ENCODE measurements around the gene LARGE1. TPM values are rescaled to one million over a fixed set of nuclear protein-coding genes. Genes with fewer than 3 reads are reported as not detected.
A peak's percentile ranks its signal among the peaks of the same experiment; 100 is the strongest.

The LARGE1 gene
- total and polyA plus RNA-seq, 2 donors (not counting 1 experiment from before 2014, with no cell fraction given), result 14.1 to 19.2 TPM

GRCh38 chr22:33798401-33798800, 121.9 kb downstream of the LARGE1 start:
- Histone ChIP-seq H3K9ac (ENCODE audit: insufficient read depth, low read length) (no peak overlapping the region), H3K36me3 (ENCODE audit: control insufficient read depth, insufficient read depth, low read length) (no peaks in the 10 kb centered on the region)

GRCh38 chr22:33796494-33796893, 123.8 kb downstream of the LARGE1 start:
- no peak for TF ChIP-seq CTCF (conservative IDR thresholded peaks at IDR 0.05 in 1 of 2, IDR thresholded peaks at IDR 0.05 in 1 of 2; ENCODE audit: low read depth in 1 of 2, low read length in 2 of 2)
- no peak for TF ChIP-seq EZH2 (IDR thresholded peaks at IDR 0.05; ENCODE audit: low read length, missing control alignments)
- H3K4me3 ChIP-seq (replicated peaks in 1 of 4; ENCODE audit: control extremely low read depth in 1 of 4, insufficient read depth in 1 of 4, low read depth in 3 of 4, low read length in 4 of 4), result no peak overlapping the region
- H3K9ac ChIP-seq (ENCODE audit: insufficient read depth, low read length), result no peak overlapping the region
- H3K79me2 ChIP-seq (ENCODE audit: control insufficient read depth, insufficient read depth, low read length), result no peaks in the 10 kb centered on the region
- H2AFZ ChIP-seq (ENCODE audit: low read length), result no peak overlapping the region
- no peaks in the 10 kb centered on the region for H3K27me3 ChIP-seq (ENCODE audit: control insufficient read depth, insufficient read depth, low read length)
- DNase-seq (ENCODE audit: low read depth in 2 of 2), result no peak
- H4K20me1 ChIP-seq (ENCODE audit: control insufficient read depth, extremely low read depth, insufficient read depth, low read length), result no peaks in the 10 kb centered on the region
- H3K36me3 ChIP-seq (ENCODE audit: control insufficient read depth, insufficient read depth, low read length), result no peaks in the 10 kb centered on the region
- H3K4me2 ChIP-seq (ENCODE audit: extremely low read depth, insufficient read depth, low read length), result no peak overlapping the region
- H3K4me1 ChIP-seq (ENCODE audit: control insufficient read depth, extremely low read depth, insufficient read depth, low read length), result no peaks in the 10 kb centered on the region
- H3K9me3 ChIP-seq (ENCODE audit: control insufficient read depth, insufficient read depth, low read depth, low read length), result no peaks in the 10 kb centered on the region
- H3K27ac ChIP-seq (ENCODE audit: insufficient read depth, low read length), result no peak overlapping the region

More at GRCh38 chr22:33798401-33798800, 121.9 kb downstream of the LARGE1 start:
- no peaks in the 10 kb centered on the region for H3K9me3 ChIP-seq (ENCODE audit: control insufficient read depth, insufficient read depth, low read depth, low read length)
- H3K4me1 ChIP-seq (ENCODE audit: control insufficient read depth, extremely low read depth, insufficient read depth, low read length), result peaks cover 3% of the 10 kb centered on the region
- TF ChIP-seq EZH2 (IDR thresholded peaks at IDR 0.05; ENCODE audit: low read length, missing control alignments) (no peak), CTCF (conservative IDR thresholded peaks at IDR 0.05 in 1 of 2, IDR thresholded peaks at IDR 0.05 in 1 of 2; ENCODE audit: low read depth in 1 of 2, low read length in 2 of 2) (no peak)
- no peak overlapping the region for H3K4me3 ChIP-seq (replicated peaks in 1 of 4; ENCODE audit: control extremely low read depth in 1 of 4, insufficient read depth in 1 of 4, low read depth in 3 of 4, low read length in 4 of 4)
- no peaks in the 10 kb centered on the region for H4K20me1 ChIP-seq (ENCODE audit: control insufficient read depth, extremely low read depth, insufficient read depth, low read length)
- DNase-seq (ENCODE audit: low read depth in 2 of 2), result no peak
- H3K27ac ChIP-seq (ENCODE audit: insufficient read depth, low read length), result no peak overlapping the region
- no peaks in the 10 kb centered on the region for H3K79me2 ChIP-seq (ENCODE audit: control insufficient read depth, insufficient read depth, low read length)
- H3K27me3 ChIP-seq (ENCODE audit: control insufficient read depth, insufficient read depth, low read length), result no peaks in the 10 kb centered on the region
- H2AFZ ChIP-seq (ENCODE audit: low read length), result no peak overlapping the region
- no peak overlapping the region for H3K4me2 ChIP-seq (ENCODE audit: extremely low read depth, insufficient read depth, low read length)

- no peak overlapping the region for H2AFZ ChIP-seq (ENCODE audit: low read length)
- H4K20me1 ChIP-seq (ENCODE audit: control insufficient read depth, extremely low read depth, insufficient read depth, low read length), result no peaks in the 10 kb centered on the region
- H3K36me3 ChIP-seq (ENCODE audit: control insufficient read depth, insufficient read depth, low read length), result no peaks in the 10 kb centered on the region
- TF ChIP-seq CTCF (conservative IDR thresholded peaks at IDR 0.05 in 1 of 2, IDR thresholded peaks at IDR 0.05 in 1 of 2; ENCODE audit: low read depth in 1 of 2, low read length in 2 of 2) (no peak), EZH2 (IDR thresholded peaks at IDR 0.05; ENCODE audit: low read length, missing control alignments) (no peak)
- H3K9ac ChIP-seq (ENCODE audit: insufficient read depth, low read length), result no peak overlapping the region
- H3K9me3 ChIP-seq (ENCODE audit: control insufficient read depth, insufficient read depth, low read depth, low read length), result no peaks in the 10 kb centered on the region
- H3K4me1 ChIP-seq (ENCODE audit: control insufficient read depth, extremely low read depth, insufficient read depth, low read length), result no peaks in the 10 kb centered on the region
- no peak overlapping the region for H3K27ac ChIP-seq (ENCODE audit: insufficient read depth, low read length)
- H3K4me2 ChIP-seq (ENCODE audit: extremely low read depth, insufficient read depth, low read length), result peak overlapping the region; percentile 60
- no peak overlapping the region for H3K4me3 ChIP-seq (replicated peaks in 1 of 4; ENCODE audit: control extremely low read depth in 1 of 4, insufficient read depth in 1 of 4, low read depth in 3 of 4, low read length in 4 of 4)
- no peak for DNase-seq (ENCODE audit: low read depth in 2 of 2)
- H3K27me3 ChIP-seq (ENCODE audit: control insufficient read depth, insufficient read depth, low read length), result no peaks in the 10 kb centered on the region
- H3K79me2 ChIP-seq (ENCODE audit: control insufficient read depth, insufficient read depth, low read length), result no peaks in the 10 kb centered on the region
These were observed 126.8 kb downstream of the LARGE1 start for GRCh38 chr22:33793475-33793874.

Data from fibroblast of lung (primary cell).